Measurements from ENCODE around the gene RB1.

DNA sequence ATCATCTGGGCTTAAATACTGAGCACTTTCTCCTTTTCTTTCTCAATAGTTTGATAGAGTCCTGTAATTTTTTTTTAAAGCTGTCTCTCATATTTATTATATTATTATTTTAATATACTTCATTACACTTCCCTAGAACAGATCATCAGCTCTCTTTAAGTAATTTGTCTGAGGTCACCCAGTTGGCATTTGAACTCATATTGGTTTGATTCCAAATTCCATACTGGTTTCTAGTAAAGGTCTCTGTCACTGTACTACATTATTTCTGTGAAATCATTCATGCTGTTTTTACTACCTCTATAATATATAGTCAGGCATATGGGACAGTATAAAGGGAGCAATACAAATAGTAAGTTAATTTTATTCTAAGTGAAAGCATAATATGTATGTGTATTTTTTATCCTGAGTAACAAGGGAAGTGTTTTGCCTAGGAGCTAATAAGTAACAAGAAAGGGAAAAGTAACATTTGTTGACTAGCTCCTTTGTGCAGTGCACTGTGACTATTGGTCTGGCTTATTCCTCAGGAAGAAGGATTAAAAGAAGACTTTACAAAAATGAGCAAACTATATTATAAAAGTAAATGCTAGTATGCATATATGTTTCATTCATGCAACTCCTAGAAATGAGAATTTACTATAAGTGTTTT, 95.0 kb downstream of the RB1 start:
- TF ChIP-seq, protein P1, sequence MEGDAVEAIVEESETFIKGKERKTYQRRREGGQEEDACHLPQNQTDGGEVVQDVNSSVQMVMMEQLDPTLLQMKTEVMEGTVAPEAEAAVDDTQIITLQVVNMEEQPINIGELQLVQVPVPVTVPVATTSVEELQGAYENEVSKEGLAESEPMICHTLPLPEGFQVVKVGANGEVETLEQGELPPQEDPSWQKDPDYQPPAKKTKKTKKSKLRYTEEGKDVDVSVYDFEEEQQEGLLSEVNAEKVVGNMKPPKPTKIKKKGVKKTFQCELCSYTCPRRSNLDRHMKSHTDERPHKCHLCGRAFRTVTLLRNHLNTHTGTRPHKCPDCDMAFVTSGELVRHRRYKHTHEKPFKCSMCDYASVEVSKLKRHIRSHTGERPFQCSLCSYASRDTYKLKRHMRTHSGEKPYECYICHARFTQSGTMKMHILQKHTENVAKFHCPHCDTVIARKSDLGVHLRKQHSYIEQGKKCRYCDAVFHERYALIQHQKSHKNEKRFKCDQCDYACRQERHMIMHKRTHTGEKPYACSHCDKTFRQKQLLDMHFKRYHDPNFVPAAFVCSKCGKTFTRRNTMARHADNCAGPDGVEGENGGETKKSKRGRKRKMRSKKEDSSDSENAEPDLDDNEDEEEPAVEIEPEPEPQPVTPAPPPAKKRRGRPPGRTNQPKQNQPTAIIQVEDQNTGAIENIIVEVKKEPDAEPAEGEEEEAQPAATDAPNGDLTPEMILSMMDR (IDR thresholded peaks at IDR 0.05; ENCODE audit: low read depth, low read length) = no peak
- TF ChIP-seq POLR2A (IDR thresholded peaks at IDR 0.05; ENCODE audit: extremely low read depth, insufficient read length) (no peak), MYC (IDR thresholded peaks at IDR 0.05; ENCODE audit: low read depth, low read length) (no peak)
- TF ChIP-seq, protein P2, sequence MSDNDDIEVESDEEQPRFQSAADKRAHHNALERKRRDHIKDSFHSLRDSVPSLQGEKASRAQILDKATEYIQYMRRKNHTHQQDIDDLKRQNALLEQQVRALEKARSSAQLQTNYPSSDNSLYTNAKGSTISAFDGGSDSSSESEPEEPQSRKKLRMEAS (IDR thresholded peaks at IDR 0.05; ENCODE audit: low read depth, low read length) = no peak
